Lower leg skin (tissue), 3 donors: ENCODE measurements around the gene RMND1.

ENCODE experiments used
- CTCF ChIP-seq, 3 donors: fragments of 450-650 bp; IDR thresholded peaks; one replicate each; pipeline ENCODE4 v1.5.1; 2016; ENCODE audit warnings: antibody characterized with exemption in 3 of 3, mild to moderate bottlenecking in 3 of 3, moderate library complexity in 2 of 3
- POLR2A ChIP-seq, 2 donors: fragments of 450-650 bp; IDR thresholded peaks; one replicate each; pipeline ENCODE4 v1.6.1; 2016 to 2017; ENCODE audit warnings: antibody characterized with exemption in 2 of 2, mild to moderate bottlenecking in 1 of 2, moderate library complexity in 1 of 2

GRCh38 chr6:151440930-151441329 lies 11.0 kb downstream of the RMND1 start:
- TF ChIP-seq CTCF (IDR thresholded peaks at IDR 0.05) (no peak), POLR2A (IDR thresholded peaks at IDR 0.05) (no peak)
